OCI-LY1 (cell line): Measurements from ENCODE around the gene CD1B.
"Not testable (repeated sequence)": the region's sequence is repeated elsewhere in the genome, so short reads cannot be mapped to it uniquely, and the experiment has no call there.

Experiments used
- EZH2 ChIP-seq: fragments of 200-600 bp; sonication (generic), shearing (Covaris generic); IDR thresholded peaks from 2 replicates; pipeline ENCODE4 v1.8.0; 2017; ENCODE audit warnings: borderline replicate concordance, mixed run types, mild to moderate bottlenecking, antibody characterized with exemption, low read length, moderate library complexity, mixed read lengths
- TF ChIP-seq, protein P1 (sequence below): fragments of 200-600 bp; sonication (generic), shearing (Covaris generic); IDR thresholded peaks from 2 replicates; pipeline ENCODE4 v1.5.1; 2017; ENCODE audit warnings: mild to moderate bottlenecking, antibody characterized with exemption, low read length, moderate library complexity, mixed read lengths

DNA sequence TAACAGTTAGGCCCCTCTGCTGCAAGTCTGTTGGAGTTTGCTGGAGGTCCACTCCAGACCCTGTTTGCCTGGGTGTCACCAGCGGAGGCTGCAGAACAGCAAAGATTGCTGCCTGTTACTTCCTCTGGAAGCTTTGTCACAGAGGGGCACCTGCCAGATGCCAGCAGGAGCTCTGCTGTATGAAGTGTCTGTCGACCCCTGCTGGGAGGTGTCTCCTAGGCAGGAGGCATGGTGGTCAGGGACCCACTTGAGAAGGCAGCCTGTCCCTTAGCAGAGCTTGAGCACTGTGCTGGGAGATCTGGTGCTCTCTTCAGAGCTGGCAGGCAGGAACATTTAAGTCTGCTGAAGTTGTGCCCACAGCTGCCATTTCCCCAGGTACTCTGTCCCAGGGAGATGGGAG lies 48.9 kb downstream of the CD1B start:
- TF ChIP-seq, protein P1, sequence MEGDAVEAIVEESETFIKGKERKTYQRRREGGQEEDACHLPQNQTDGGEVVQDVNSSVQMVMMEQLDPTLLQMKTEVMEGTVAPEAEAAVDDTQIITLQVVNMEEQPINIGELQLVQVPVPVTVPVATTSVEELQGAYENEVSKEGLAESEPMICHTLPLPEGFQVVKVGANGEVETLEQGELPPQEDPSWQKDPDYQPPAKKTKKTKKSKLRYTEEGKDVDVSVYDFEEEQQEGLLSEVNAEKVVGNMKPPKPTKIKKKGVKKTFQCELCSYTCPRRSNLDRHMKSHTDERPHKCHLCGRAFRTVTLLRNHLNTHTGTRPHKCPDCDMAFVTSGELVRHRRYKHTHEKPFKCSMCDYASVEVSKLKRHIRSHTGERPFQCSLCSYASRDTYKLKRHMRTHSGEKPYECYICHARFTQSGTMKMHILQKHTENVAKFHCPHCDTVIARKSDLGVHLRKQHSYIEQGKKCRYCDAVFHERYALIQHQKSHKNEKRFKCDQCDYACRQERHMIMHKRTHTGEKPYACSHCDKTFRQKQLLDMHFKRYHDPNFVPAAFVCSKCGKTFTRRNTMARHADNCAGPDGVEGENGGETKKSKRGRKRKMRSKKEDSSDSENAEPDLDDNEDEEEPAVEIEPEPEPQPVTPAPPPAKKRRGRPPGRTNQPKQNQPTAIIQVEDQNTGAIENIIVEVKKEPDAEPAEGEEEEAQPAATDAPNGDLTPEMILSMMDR, result 0 out of 2 replicates have a peak, but pooled peaks have one; percentile 10
- not testable (repeated sequence) for TF ChIP-seq EZH2
